ENCODE data around the gene TRIM33.

DNA sequence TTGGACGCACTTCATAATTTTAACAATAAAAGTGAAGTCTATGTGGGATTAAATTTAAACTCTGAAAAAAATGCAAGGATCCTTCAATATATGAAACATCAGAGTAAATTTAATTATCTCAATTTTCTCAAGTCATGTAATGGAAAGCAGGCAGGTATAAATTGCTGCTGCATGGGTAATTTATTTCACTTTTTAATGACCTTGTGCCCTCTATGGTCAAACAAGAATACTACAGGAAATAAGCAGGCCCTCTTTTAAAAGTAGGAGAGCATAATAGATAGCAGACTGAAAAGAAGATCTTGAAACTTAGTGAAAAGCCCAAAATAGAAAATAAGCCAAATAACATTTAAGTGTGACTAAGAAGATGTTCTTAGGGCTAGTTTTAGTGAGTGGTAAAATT is 47.5 kb upstream of the TRIM33 start:
- TF ChIP-seq, protein P1, sequence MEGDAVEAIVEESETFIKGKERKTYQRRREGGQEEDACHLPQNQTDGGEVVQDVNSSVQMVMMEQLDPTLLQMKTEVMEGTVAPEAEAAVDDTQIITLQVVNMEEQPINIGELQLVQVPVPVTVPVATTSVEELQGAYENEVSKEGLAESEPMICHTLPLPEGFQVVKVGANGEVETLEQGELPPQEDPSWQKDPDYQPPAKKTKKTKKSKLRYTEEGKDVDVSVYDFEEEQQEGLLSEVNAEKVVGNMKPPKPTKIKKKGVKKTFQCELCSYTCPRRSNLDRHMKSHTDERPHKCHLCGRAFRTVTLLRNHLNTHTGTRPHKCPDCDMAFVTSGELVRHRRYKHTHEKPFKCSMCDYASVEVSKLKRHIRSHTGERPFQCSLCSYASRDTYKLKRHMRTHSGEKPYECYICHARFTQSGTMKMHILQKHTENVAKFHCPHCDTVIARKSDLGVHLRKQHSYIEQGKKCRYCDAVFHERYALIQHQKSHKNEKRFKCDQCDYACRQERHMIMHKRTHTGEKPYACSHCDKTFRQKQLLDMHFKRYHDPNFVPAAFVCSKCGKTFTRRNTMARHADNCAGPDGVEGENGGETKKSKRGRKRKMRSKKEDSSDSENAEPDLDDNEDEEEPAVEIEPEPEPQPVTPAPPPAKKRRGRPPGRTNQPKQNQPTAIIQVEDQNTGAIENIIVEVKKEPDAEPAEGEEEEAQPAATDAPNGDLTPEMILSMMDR (IDR thresholded peaks at IDR 0.05), result peak; percentile 62
- TF ChIP-seq, protein P2, sequence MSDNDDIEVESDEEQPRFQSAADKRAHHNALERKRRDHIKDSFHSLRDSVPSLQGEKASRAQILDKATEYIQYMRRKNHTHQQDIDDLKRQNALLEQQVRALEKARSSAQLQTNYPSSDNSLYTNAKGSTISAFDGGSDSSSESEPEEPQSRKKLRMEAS (IDR thresholded peaks at IDR 0.05; ENCODE audit: low read depth), result no peak
- TF ChIP-seq POLR2AphosphoS5 (IDR thresholded peaks at IDR 0.05; ENCODE audit: low read depth, low read length) (no peak), RXRA (IDR thresholded peaks at IDR 0.05; ENCODE audit: borderline replicate concordance, low read depth) (no peak), EP300 (IDR thresholded peaks at IDR 0.05; ENCODE audit: borderline replicate concordance in 1 of 2, low read depth in 1 of 2, low read length in 1 of 2) (no peak)
